HG03108 (cell line): ENCODE results near the gene SSR2.
"Not testable (repeated sequence)": the region's sequence is repeated elsewhere in the genome, so short reads cannot be mapped to it uniquely, and the experiment has no call there.

Experiments used
- ATAC-seq: cut with Tn5 transposase; IDR thresholded peaks from one replicate; pipeline ENCODE4 v1.9.1; 2021; ENCODE audit warnings: moderate library complexity; ENCODE audit not compliant: unreplicated experiment

Gene SSR2

DNA sequence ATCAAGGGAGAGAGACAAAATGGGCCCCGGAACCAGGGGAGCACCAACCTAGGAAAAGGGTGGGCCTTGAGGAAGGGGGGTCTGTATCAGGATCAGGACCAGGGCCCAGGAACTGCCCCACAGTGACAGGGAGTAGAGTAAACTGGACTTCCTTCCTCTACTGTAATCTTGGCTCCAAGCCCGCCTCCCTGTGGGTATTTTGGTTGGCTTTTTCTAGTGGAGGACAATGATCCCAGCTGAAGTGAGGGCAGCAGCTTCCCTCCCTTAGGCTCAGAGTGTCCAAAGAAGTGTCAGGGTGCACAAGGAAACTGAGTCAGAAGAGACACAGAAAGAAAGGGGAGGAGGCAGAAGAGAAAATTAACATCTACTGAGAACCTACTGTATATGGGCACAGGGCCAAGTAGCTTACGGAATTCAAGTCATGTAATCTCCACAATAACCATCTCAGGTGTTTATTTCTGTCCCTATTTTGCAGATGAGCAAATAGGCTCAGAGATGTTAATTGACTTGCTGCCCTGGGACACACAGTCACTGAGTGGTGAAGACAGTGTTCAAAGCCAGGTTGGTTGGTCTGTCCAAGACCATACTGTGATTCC, 28.0 kb upstream of the SSR2 start:
- ATAC-seq: no peak

DNA sequence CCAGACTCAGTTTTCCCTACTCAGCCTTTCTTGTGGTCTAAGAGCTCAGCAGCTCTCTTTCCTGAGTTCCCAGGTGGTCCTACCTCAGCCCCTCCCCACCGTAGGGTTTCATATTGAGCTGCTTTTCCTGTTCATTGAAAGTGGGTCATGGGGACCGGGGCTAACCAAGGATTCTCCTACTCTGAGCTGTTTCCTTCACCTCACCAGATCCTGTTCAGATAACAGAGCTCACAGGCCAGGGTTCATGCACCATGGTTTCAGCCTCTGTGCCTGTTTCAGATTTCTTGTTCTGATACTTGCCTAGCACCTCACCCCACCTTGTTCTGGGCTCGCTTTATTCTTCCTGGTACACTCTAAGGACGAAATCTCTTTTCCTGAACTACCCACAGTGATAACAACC, 24.3 kb upstream of the SSR2 start:
- no peak for ATAC-seq

GRCh38 chr1:156042828-156043227, 22.1 kb upstream of the SSR2 start:
- ATAC-seq: no peak

DNA sequence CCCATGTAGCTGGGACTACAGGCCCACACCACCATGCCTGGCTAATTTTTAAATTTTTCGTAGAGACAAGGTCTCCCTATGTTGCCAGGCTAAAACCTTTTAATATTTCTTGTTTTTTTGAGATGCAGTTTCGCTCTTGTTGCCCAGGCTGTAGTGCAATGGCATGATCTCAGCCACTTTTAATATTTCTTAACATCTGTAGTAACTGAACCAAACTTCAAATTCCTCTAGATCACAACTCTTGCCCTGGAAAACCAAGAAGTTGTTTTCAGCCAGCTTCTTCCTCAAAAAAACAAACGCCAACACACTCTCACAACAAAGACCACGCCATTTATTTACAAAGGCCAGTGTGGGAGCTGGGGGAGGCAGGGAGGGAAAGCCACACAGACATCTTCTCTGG, 14.2 kb upstream of the SSR2 start:
- not testable (repeated sequence) for ATAC-seq

- no peak for ATAC-seq
These were observed 12.3 kb upstream of the SSR2 start for GRCh38 chr1:156033011-156033410.

DNA sequence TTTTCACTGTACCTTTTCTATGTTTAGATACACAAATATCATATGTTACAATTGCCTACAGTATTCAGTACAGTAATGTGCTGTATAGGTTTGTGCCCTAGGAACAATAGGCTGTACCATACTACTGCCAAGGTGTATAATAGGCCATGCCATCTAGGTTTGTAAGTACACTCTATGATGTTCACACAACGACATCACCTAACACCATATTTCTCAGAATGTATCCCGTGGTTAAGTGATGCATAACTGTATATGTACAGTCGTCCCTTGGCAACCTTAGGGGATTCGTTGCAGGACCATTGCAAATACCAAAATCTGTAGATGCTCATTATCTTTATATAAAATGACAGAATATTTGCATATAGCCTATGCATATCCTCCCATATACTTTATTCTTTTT, 5.8 kb upstream of the SSR2 start:
- no peak for ATAC-seq

GRCh38 chr1:156025876-156026275, 5.1 kb upstream of the SSR2 start:
- ATAC-seq: no peak

DNA sequence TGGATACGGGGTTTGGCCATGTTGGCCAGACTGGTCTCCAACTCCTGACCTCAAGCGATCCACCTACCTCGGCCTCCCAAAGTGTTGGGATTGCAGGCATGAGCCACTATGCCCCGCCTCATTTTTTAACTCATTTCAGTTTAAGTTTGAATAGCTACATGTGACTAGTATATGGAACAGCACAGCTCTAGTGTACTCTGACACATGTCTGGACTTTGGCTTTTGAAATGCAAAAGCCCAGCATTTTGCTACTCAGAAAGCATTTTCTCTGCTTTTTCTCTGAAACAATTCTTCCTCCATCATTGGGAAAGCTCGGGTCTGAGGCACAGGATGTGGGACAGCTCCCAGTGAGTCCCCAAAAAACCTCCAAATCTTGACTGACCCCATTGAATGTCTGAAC, 4.0 kb upstream of the SSR2 start:
- ATAC-seq: no peak

DNA sequence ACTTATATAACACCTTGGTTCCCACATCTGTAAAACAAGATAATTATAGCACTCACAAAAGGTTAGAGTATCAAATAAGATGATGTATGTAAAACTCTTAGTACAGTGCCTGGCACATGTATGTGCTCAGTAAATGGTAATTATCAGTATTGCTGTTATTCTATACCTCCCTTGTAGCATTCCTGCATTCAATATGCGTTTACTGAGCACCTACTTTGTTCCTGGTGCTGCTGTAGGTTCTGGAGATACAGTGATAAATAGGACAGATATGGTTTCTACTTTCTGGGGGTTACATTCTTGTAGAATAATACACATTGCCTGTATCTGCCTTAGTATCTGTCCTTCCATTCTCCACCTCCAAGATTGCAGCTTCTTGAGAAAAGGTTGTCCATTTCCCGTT, 1.2 kb upstream of the SSR2 start:
- no peak for ATAC-seq

- no peak for ATAC-seq
These were observed 310 bp upstream of the SSR2 start for GRCh38 chr1:156021093-156021428.

DNA sequence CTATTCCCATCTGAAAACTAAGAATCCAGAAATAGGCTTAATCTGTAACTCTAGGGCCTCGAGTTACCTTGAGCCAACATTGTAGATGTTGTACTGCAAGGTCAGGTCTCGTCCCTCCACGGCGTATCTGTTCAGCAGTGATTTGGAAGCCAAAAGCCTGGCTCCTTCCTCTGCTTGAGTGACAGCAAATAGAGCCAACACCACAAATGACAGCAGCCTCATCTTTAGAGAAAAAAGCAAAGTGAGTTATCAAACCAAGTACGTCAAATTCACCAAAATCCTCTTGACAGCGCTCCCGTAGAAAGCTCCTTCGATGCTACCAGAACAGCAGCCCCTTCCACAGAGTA, 832 bp downstream of the SSR2 start:
- ATAC-seq: no peak

DNA sequence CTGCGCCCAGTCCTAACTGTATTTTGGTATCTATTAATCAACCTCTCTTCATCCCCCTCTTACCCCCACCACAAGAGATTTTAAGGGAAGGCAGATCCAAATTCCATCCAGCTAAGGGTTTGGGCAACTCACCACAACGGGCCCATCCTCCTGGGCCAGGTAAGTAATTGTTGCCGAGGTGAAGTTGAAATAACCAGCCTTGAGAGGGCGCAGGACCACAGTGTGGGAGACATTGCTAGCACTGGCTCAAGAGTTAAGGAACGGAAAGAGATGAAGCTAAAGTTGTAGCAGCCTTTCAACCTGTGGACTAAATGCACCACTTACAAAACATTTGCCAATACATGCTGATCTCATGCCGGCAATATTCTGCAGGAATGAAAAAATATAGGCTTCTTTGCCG, 5.9 kb downstream of the SSR2 start:
- no peak for ATAC-seq

- peak; percentile 90 for ATAC-seq
These were observed 8.5 kb downstream of the SSR2 start for GRCh38 chr1:156012051-156012817.

DNA sequence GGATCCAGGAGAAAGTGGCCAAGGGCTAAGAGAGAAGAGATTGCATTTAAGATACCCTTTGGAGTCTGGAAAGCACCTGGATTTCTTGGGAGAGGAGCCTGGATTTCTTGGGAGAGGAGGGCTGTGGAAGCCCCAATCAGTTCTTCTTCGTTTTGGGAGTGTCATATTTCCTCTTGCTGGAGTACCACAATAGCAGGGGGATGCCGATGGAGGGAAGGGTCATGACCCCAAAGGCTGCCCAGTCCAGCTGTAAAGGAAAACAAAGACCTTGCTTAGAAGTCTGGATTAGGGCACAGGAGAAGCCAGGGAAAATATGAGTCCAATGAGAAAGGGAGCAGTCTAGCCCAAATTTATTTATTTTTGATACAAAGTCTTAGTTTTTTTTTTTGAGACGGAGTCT, 11.3 kb downstream of the SSR2 start:
- ATAC-seq: no peak

- ATAC-seq: no peak
These were observed 13.9 kb downstream of the SSR2 start for GRCh38 chr1:156006666-156007376.

DNA sequence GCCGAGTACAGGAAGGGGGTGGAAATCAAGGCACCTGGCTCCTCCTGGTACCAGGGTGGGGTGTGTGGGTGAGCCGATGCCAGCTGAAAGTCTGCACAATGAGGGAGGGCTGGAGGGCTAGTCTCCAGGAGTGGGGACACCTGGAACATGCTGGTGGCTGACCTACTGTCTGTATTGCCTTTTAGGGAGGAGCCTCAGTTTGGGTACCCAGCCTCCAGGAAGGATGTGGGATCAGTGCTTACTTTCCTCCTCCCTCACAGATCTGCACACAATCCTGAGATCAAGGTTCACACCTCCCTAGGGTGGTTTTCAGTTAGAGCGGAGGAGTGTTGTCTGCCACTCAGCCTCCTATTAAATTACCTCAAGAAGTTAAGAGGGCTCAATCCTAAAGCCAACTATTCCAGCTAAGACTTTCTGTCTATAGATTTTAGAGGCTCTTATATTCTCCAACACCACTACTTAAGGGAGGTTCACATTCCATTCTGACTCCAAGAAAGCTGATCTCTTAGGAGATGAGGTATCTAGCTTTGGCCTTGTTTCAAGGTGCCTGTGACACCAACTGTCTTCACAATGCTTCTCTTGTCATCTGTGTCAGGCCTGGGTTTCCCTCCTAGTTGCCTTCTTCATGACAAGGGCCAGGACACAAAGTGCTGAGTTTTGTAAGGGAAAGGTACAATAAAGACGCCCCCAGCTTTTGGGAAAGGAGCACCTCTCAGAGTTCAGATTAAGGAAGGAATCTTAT, 15.7 kb downstream of the SSR2 start:
- ATAC-seq: no peak

DNA sequence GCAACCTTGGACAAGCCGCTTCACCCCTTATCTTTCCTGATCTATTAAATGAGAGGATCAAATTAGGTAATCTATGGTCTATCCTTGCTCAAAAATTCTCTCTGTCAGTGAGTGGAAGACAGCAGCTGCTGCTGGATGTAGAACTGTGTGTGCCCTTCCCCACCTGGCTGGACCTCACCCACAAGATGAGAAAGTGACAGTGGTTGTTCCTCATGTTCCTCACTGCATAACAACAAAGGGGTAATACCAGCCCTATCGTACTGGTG, 16.9 kb downstream of the SSR2 start:
- ATAC-seq: no peak

DNA sequence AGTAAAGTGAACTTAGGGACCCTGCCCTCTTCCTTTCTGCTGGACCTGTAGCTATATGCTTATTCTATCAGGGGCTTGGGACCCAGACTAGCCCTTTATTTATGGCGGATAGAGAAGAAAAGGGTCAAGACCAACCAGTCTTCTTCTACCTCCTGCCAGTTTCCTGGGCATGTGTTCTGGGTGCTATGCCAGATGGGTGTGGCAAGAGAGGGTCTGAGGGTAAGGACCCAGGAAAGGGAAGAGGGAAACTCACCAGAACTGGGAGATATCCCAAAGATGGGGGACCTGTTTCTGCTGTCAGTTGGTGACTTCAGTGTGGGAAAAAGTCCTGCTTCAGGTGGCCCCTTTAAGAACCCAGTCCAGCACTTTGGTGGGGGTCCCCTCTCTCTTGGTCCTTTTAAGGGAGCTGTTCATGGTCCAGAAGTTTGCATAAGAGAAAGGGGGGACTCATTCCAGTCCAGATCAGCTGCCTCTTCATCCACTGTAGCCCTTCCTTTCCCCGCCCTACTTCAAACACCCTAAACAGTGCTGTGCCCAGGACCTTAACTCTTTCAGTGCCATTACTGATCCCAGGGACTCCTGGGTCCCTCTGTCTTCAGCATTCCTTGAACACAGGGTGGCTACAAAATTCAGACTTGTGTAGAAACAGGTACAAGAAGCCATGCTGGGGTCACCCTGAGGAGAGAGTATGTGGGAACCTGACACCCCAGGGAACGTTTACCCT, 18.4 kb downstream of the SSR2 start:
- no peak for ATAC-seq

DNA sequence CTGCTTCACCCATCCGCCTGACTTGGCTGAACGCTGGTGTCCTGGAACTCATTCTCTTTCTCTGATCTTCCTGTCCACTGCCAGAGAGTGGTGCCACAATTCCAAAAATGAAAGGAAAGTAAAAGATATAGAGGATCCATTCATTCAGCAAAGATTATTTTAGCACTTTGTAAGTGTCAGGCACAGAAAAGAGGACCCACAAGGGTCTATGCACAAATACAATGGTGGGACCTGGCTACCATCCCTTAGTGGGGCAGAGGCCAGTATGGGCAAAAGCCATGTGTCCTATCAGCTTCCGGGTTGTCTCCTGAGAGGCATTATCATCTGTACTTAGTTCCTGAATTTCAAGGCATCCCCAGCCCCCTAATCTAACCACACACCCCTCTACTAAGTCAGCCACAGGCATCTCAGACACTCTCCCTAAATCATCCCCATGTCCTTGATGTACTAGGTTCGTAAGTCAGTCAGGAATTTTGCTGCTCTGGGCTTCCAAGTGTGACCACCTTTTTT, 19.0 kb downstream of the SSR2 start:
- no peak for ATAC-seq

GRCh38 chr1:156001021-156001661, 19.6 kb downstream of the SSR2 start:
- no peak for ATAC-seq

DNA sequence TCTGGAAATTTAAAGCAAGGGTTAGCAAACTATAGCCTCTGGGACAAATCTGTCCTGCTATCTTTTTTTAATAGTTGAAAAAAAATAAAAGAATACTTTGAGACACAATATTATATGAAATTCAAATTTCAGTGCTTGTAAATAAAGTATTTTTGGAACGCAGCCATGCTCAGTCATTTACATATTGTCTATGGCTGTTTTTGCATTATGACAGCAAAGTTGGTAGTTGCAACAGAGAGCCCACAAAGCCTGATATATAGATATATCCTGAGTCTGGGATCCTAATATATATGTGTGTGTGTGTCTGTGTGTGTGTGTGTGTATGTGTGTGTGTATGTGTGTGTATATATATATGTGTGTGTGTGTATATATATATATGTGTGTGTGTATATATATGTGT, 20.8 kb downstream of the SSR2 start:
- no peak for ATAC-seq
